HepG2 (cell line): Measurements from ENCODE around the gene TEX19. TPM values are rescaled to one million over a fixed set of nuclear protein-coding genes. Genes with fewer than 3 reads are reported as not detected.
A peak's percentile ranks its signal among the peaks of the same experiment; 100 is the strongest.

Experiments
- BCL3 ChIP-seq: sonication (generic); formaldehyde crosslinking; IDR thresholded peaks from 2 replicates; pipeline ENCODE4 v1.5.1; 2020; ENCODE audit warnings: mild to moderate bottlenecking, missing genetic modification reagents, moderate library complexity
- CBX2 ChIP-seq, 2 experiments: fragments of 200-600 bp in 1 of 2; sonication (generic); formaldehyde crosslinking in 1 of 2; IDR thresholded peaks; 2 replicates each; pipeline versions ENCODE4 v1.7.0 to v1.8.1; 2018 to 2022; ENCODE audit warnings: low read depth in 2 of 2, low read length in 1 of 2, mild to moderate bottlenecking in 1 of 2, missing genetic modification reagents in 1 of 2
- CENPT ChIP-seq: sonication (generic); formaldehyde crosslinking; IDR thresholded peaks from 2 replicates; pipeline ENCODE4 v1.8.0; 2022; ENCODE audit warnings: low read depth, mild to moderate bottlenecking, moderate library complexity, missing genetic modification reagents
- EEA1 ChIP-seq: sonication (generic); formaldehyde crosslinking; IDR thresholded peaks from 2 replicates; pipeline ENCODE4 v1.5.1; 2020; ENCODE audit warnings: mild to moderate bottlenecking, missing genetic modification reagents, borderline replicate concordance
- FOSL1 ChIP-seq: sonication (generic); formaldehyde crosslinking; IDR thresholded peaks from 2 replicates; pipeline ENCODE4 v1.9.0; 2021; ENCODE audit warnings: missing genetic modification reagents, borderline replicate concordance
- HNRNPK ChIP-seq: fragments of 200-400 bp; formaldehyde crosslinking; IDR thresholded peaks from 2 replicates; pipeline ENCODE4 v1.6.1; 2018; ENCODE audit warnings: low read length, low read depth, moderate library complexity, mild to moderate bottlenecking; ENCODE audit not compliant: poor library complexity, severe bottlenecking
- NR2F2 ChIP-seq: IDR thresholded peaks from 2 replicates; pipeline ENCODE4 v1.6.1; 2012; ENCODE audit warnings: low read depth, inconsistent platforms, borderline replicate concordance
- PCBP1 ChIP-seq: fragments of 200-400 bp; formaldehyde crosslinking; IDR thresholded peaks from 2 replicates; pipeline ENCODE4 v1.6.1; 2017; ENCODE audit warnings: mild to moderate bottlenecking, low read depth, low read length, borderline replicate concordance
- POGZ ChIP-seq: sonication (generic); formaldehyde crosslinking; IDR thresholded peaks from 2 replicates; pipeline ENCODE4 v1.4.0; 2020; ENCODE audit warnings: mild to moderate bottlenecking, missing genetic modification reagents
- POLR2AphosphoS2 ChIP-seq: IDR thresholded peaks from 2 replicates; pipeline ENCODE4 v1.6.1; 2011; ENCODE audit warnings: low read depth, low read length, improper control_type of control experiment
- PRDM4 ChIP-seq: sonication (generic); formaldehyde crosslinking; IDR thresholded peaks from 2 replicates; pipeline ENCODE4 v1.9.0; 2021; ENCODE audit warnings: missing genetic modification reagents, borderline replicate concordance
- TARDBP ChIP-seq: sonication (generic); formaldehyde crosslinking; IDR thresholded peaks from 2 replicates; pipeline ENCODE4 v1.8.0; 2022; ENCODE audit warnings: mild to moderate bottlenecking, missing genetic modification reagents
- ZBTB14 ChIP-seq: sonication (generic); formaldehyde crosslinking; IDR thresholded peaks from 2 replicates; pipeline ENCODE4 v1.4.0; 2020; ENCODE audit warnings: missing genetic modification reagents
- ZFP82 ChIP-seq: sonication (generic); formaldehyde crosslinking; IDR thresholded peaks from 2 replicates; pipeline ENCODE4 v1.5.1; 2020; ENCODE audit warnings: mild to moderate bottlenecking, missing genetic modification reagents, borderline replicate concordance
- ZNF30 ChIP-seq: sonication (generic); formaldehyde crosslinking; IDR thresholded peaks from 2 replicates; pipeline ENCODE4 v1.5.0; 2020; ENCODE audit warnings: mild to moderate bottlenecking, missing genetic modification reagents
- ZNF609 ChIP-seq: sonication (generic); formaldehyde crosslinking; IDR thresholded peaks from 2 replicates; pipeline ENCODE4 v1.4.0; 2020; ENCODE audit warnings: mild to moderate bottlenecking, missing genetic modification reagents, borderline replicate concordance
- ZNF75D ChIP-seq: sonication (generic); formaldehyde crosslinking; IDR thresholded peaks from 2 replicates; pipeline ENCODE4 v1.8.1; 2023; ENCODE audit warnings: missing genetic modification reagents, mild to moderate bottlenecking, borderline replicate concordance
- ZSCAN29 ChIP-seq: sonication (generic); formaldehyde crosslinking; conservative IDR thresholded peaks from 2 replicates; pipeline ENCODE4 v1.4.0; 2020; ENCODE audit warnings: mild to moderate bottlenecking, missing genetic modification reagents
- polyA plus RNA-seq, 8 experiments: library from polyadenylated mRNA; depleted of rRNA in 3 of 8; stranded (reverse) in 7 of 8; unstranded in 1 of 8; fragments of >200 nt; fragmentation: Illumina TruSeq in 4 of 8; extraction: Trizol in 4 of 8; gene quantifications; 2 replicates each; pipeline versions ENCODE4 v1.2.1 to v1.2.3, GENCODE V29; 2011 to 2016; ENCODE audit warnings: low read depth in 4 of 8, missing spikeins in 1 of 8, mixed read lengths in 1 of 8; ENCODE audit not compliant: insufficient read depth in 1 of 8
- total RNA-seq, 5 experiments: library from RNA; depleted of rRNA; stranded (reverse); fragments of >200 nt; fragmentation: Illumina TruSeq; extraction: Trizol; gene quantifications; 2 replicates each; pipeline ENCODE4 v1.2.3, GENCODE V29; 2016; ENCODE audit warnings: low read depth in 1 of 5

The TEX19 gene
- total and polyA plus RNA-seq, 2 of the 13 experiments (the other 11 are each of a cell fraction or from before 2014, with no cell fraction given): 1.3 to 6.0 TPM

GRCh38 chr17:82351713-82352488 lies 7.1 kb upstream of the TEX19 start (continued):
- TF ChIP-seq ZNF75D (no peak), HNRNPK (no peak), POGZ (CRISPR knock-in tag) (0 out of 2 replicates have a peak, but pooled peaks have one; percentile 17), TARDBP (CRISPR knock-in tag) (no peak), PCBP1 (0 out of 2 replicates have a peak, but pooled peaks have one; percentile 17), NR2F2 (no peak), ZFP82 (CRISPR knock-in tag) (peak; percentile 71; the same call in 1 of the 2 replicates), PRDM4 (CRISPR knock-in tag) (no peak), BCL3 (0 out of 2 replicates have a peak, but pooled peaks have one; percentile 16), POLR2AphosphoS2 (no peak), ZBTB14 (CRISPR knock-in tag) (no peak), FOSL1 (CRISPR knock-in tag) (no peak), ZSCAN29 (CRISPR knock-in tag) (peak; percentile 58; the same call in 1 of the 2 replicates), CENPT (CRISPR knock-in tag) (no peak), CBX2 (IDR thresholded peaks at IDR 0.05; ENCODE audit: low read depth, low read length) (no peak), CBX2 (CRISPR knock-in tag; IDR thresholded peaks at IDR 0.05; ENCODE audit: low read depth) (no peak), ZNF30 (CRISPR knock-in tag) (no peak), ZNF609 (peak; percentile 70), EEA1 (CRISPR knock-in tag) (no peak)
